H1 (cell line): Measurements from ENCODE around the gene PAPOLA. TPM values are rescaled to one million over a fixed set of nuclear protein-coding genes. Genes with fewer than 3 reads are reported as not detected.

Experiments used
- CTCF ChIA-PET: fragments of 300-600 bp; sonication (Branson Sonifier 250); formaldehyde crosslinking; loops from one replicate; lab custom pipeline; 2021; ENCODE audit not compliant: partially characterized antibody; lab: Charles Lee
- POLR2A ChIA-PET: fragments of 300-600 bp; sonication (Branson Sonifier 250); formaldehyde crosslinking; loops from one replicate; lab custom pipeline; 2021; ENCODE audit warnings: inconsistent platforms; ENCODE audit not compliant: partially characterized antibody; lab: Charles Lee
- DNase-seq, 2 experiments: peaks; one replicate each; pipeline versions ENCODE4 v3.0.0 to v3.0.0-alpha.2; 2010 to 2022; ENCODE audit warnings: low spot score in 2 of 2, low read depth in 1 of 2, mixed read lengths in 1 of 2
- FAIRE-seq: peaks from 2 replicates; lab custom pipeline; 2011; peaks lifted over from hg19 to GRCh38; lab: Jason Lieb, UNC
- H2AFZ ChIP-seq: 2 replicates; pipeline ENCODE4 v1.8.1; 2012; ENCODE audit warnings: low read length, inconsistent platforms
- H2AK5ac ChIP-seq: 2 replicates; pipeline ENCODE4 v1.6.1; 2013; ENCODE audit warnings: low read depth, low read length
- H2BK120ac ChIP-seq: replicated peaks from 2 replicates; pipeline ENCODE3; 2013; ENCODE audit warnings: low read depth, low read length, inconsistent platforms
- H2BK12ac ChIP-seq: 2 replicates; pipeline ENCODE4 v1.6.1; 2013; ENCODE audit warnings: low read depth, low read length
- H2BK15ac ChIP-seq: 2 replicates; pipeline ENCODE4 v1.6.1; 2013; ENCODE audit warnings: low read length
- H2BK20ac ChIP-seq: 2 replicates; pipeline ENCODE4 v1.6.1; 2013; ENCODE audit warnings: low read length
- H2BK5ac ChIP-seq: 2 replicates; pipeline ENCODE4 v1.6.1; 2013; ENCODE audit warnings: low read depth, low read length
- H3K14ac ChIP-seq: 2 replicates; pipeline ENCODE4 v1.6.1; 2013; ENCODE audit warnings: inconsistent platforms; ENCODE audit not compliant: insufficient read length
- H3K18ac ChIP-seq: 2 replicates; pipeline ENCODE4 v1.6.1; 2013; ENCODE audit warnings: low read length; ENCODE audit errors: extremely low read depth
- H3K23ac ChIP-seq: 2 replicates; pipeline ENCODE4 v1.6.1; 2013; ENCODE audit warnings: inconsistent platforms; ENCODE audit not compliant: insufficient read length
- H3K23me2 ChIP-seq: 2 replicates; pipeline ENCODE4 v1.6.1; 2013; ENCODE audit warnings: low read depth, low read length
- H3K27ac ChIP-seq: 2 replicates; pipeline ENCODE4 v1.6.1; 2011; ENCODE audit warnings: low read depth, low read length, inconsistent platforms
- H3K27me3 ChIP-seq, 4 experiments: replicated peaks in 1 of 4; 1 replicate in 1 of 4; 2 replicates in 3 of 4; pipeline versions ENCODE4 v1.6.1 to v1.8.1; 2011 to 2013; ENCODE audit warnings: low read length in 3 of 4, mild to moderate bottlenecking in 3 of 4, inconsistent platforms in 2 of 4, mixed read lengths in 2 of 4, moderate library complexity in 1 of 4; ENCODE audit not compliant: control insufficient read depth in 3 of 4, insufficient read depth in 3 of 4; ENCODE audit errors: extremely low read depth in 1 of 4
- H3K36me3 ChIP-seq, 4 experiments: 2 replicates each; pipeline versions ENCODE4 v1.6.1 to v1.8.1; 2011 to 2013; ENCODE audit warnings: mild to moderate bottlenecking in 4 of 4, low read length in 3 of 4, moderate library complexity in 2 of 4, control low read depth in 1 of 4, inconsistent platforms in 1 of 4; ENCODE audit not compliant: insufficient read depth in 4 of 4, control insufficient read depth in 2 of 4
- H3K4ac ChIP-seq: replicated peaks from 2 replicates; pipeline ENCODE3; 2013; ENCODE audit warnings: low read length, low read depth, mixed read lengths, inconsistent platforms; ENCODE audit not compliant: insufficient read length
- H3K4me1 ChIP-seq, 4 experiments: replicated peaks in 1 of 4; 1 replicate in 1 of 4; 2 replicates in 3 of 4; pipeline versions ENCODE4 v1.6.1 to v1.8.1; 2011 to 2013; ENCODE audit warnings: low read length in 3 of 4, inconsistent platforms in 2 of 4, mixed read lengths in 1 of 4; ENCODE audit not compliant: insufficient read depth in 4 of 4, control insufficient read depth in 3 of 4
- H3K4me2 ChIP-seq, 2 experiments: 2 replicates each; pipeline versions ENCODE4 v1.6.1 to v1.8.1; 2011 to 2013; ENCODE audit warnings: low read depth in 2 of 2, low read length in 2 of 2, control low read depth in 1 of 2, inconsistent platforms in 1 of 2, mild to moderate bottlenecking in 1 of 2; ENCODE audit not compliant: insufficient read depth in 1 of 2
- H3K4me3 ChIP-seq, 4 experiments: fragments of 200-600, 300-600 bp in 1 of 4; sonication (generic), shearing (Covaris generic), sonication (Bioruptor Twin) in 1 of 4; 2 replicates each; pipeline versions ENCODE4 v1.5.1 to v1.8.1; 2011 to 2016; ENCODE audit warnings: low read length in 4 of 4, low read depth in 3 of 4, control low read depth in 2 of 4, inconsistent platforms in 2 of 4, mild to moderate bottlenecking in 2 of 4, mixed read lengths in 1 of 4, moderate library complexity in 1 of 4; ENCODE audit not compliant: insufficient read depth in 2 of 4; ENCODE audit errors: extremely low read depth in 1 of 4
- H3K56ac ChIP-seq: replicated peaks from 2 replicates; pipeline ENCODE3; 2013; ENCODE audit warnings: low read depth, mild to moderate bottlenecking, mixed read lengths, low read length, inconsistent platforms; ENCODE audit not compliant: insufficient read length
- H3K79me1 ChIP-seq: 2 replicates; pipeline ENCODE4 v1.6.1; 2013; ENCODE audit warnings: low read depth, low read length, control low read depth
- H3K79me2 ChIP-seq, 2 experiments: 2 replicates each; pipeline versions ENCODE4 v1.6.1 to v1.8.1; 2012 to 2013; ENCODE audit warnings: low read length in 2 of 2, mild to moderate bottlenecking in 2 of 2, inconsistent platforms in 1 of 2; ENCODE audit not compliant: insufficient read depth in 2 of 2, control insufficient read depth in 1 of 2
- H3K9ac ChIP-seq, 4 experiments: replicated peaks in 1 of 4; 1 replicate in 1 of 4; 2 replicates in 3 of 4; pipeline versions ENCODE4 v1.6.1 to v1.8.1; 2011 to 2013; ENCODE audit warnings: low read depth in 3 of 4, low read length in 3 of 4, control low read depth in 2 of 4, mild to moderate bottlenecking in 2 of 4, moderate library complexity in 2 of 4, inconsistent platforms in 1 of 4; ENCODE audit errors: extremely low read depth in 1 of 4
- H3K9me3 ChIP-seq, 2 experiments: 2 replicates each; pipeline versions ENCODE4 v1.6.1 to v1.8.1; 2012 to 2013; ENCODE audit warnings: mild to moderate bottlenecking in 2 of 2, moderate library complexity in 2 of 2, control low read depth in 1 of 2, inconsistent platforms in 1 of 2, low read depth in 1 of 2, low read length in 1 of 2, mixed read lengths in 1 of 2; ENCODE audit not compliant: insufficient read depth in 2 of 2
- H4K20me1 ChIP-seq, 2 experiments: replicated peaks in 1 of 2; 2 replicates each; pipeline versions ENCODE3 to v1.8.1; 2011 to 2013; ENCODE audit warnings: inconsistent platforms in 2 of 2, low read length in 2 of 2, mild to moderate bottlenecking in 1 of 2; ENCODE audit not compliant: insufficient read depth in 2 of 2, control insufficient read depth in 1 of 2
- H4K5ac ChIP-seq: 2 replicates; pipeline ENCODE4 v1.6.1; 2013; ENCODE audit warnings: low read length, low read depth, mixed read lengths, inconsistent platforms; ENCODE audit not compliant: insufficient read length
- H4K8ac ChIP-seq: 2 replicates; pipeline ENCODE4 v1.8.0; 2013; ENCODE audit warnings: mild to moderate bottlenecking, moderate library complexity, low read length, inconsistent platforms; ENCODE audit not compliant: insufficient read depth; ENCODE audit errors: extremely low read depth
- H4K91ac ChIP-seq: replicated peaks from 2 replicates; pipeline ENCODE3; 2013; ENCODE audit warnings: low read length, mixed read lengths, inconsistent platforms; ENCODE audit not compliant: insufficient read length
- CTCF ChIP-seq, 3 experiments: IDR thresholded peaks; 1 replicate in 2 of 3; 2 replicates in 1 of 3; pipeline versions ENCODE4 v1.5.1 to v1.6.1; 2011; ENCODE audit warnings: low read length in 3 of 3, mild to moderate bottlenecking in 3 of 3, inconsistent platforms in 2 of 3, low read depth in 1 of 3, moderate library complexity in 1 of 3; ENCODE audit not compliant: insufficient read depth in 1 of 3; ENCODE audit errors: control extremely low read depth in 1 of 3
- EP300 ChIP-seq, 2 experiments: IDR thresholded peaks; 1 replicate in 1 of 2; 2 replicates in 1 of 2; pipeline ENCODE4 v1.6.1; 2011 to 2012; ENCODE audit warnings: low read depth in 2 of 2, low read length in 2 of 2, mild to moderate bottlenecking in 2 of 2, borderline replicate concordance in 1 of 2, inconsistent platforms in 1 of 2, moderate library complexity in 1 of 2
- NRF1 ChIP-seq: IDR thresholded peaks from 2 replicates; pipeline ENCODE4 v1.6.1; 2011; ENCODE audit warnings: mild to moderate bottlenecking, low read depth, low read length, improper control_type of control experiment
- TAF7 ChIP-seq: optimal IDR thresholded peaks from 2 replicates; pipeline ENCODE3; 2011; ENCODE audit warnings: low read depth, mild to moderate bottlenecking, inconsistent platforms, low read length, moderate library complexity, borderline replicate concordance
- WGBS, 2 experiments: shearing (Covaris generic) in 1 of 2; methylation state at CpG; one replicate each; pipeline versions ENCODE4 v1.1.6 to v1.1.7; 2013 to 2015; ENCODE audit warnings: low lambda C conversion rate in 2 of 2, mixed read lengths in 2 of 2, inconsistent platforms in 1 of 2, low coverage in 1 of 2, missing lambda C conversion rate in 1 of 2; ENCODE audit not compliant: insufficient replicate concordance in 2 of 2, insufficient coverage in 1 of 2, insufficient read length in 1 of 2; ENCODE audit errors: extremely low coverage in 1 of 2, missing lambda C conversion rate in 1 of 2; 5-methylcytosine and 5-hydroxymethylcytosine counted together
- polyA plus RNA-seq, 7 experiments: library from polyadenylated mRNA; depleted of rRNA in 3 of 7; stranded (reverse) in 5 of 7; unstranded in 2 of 7; fragments of >200 nt in 5 of 7; fragments of 200-250 nt in 2 of 7; gene quantifications; 1 replicate in 5 of 7; 2 replicates in 1 of 7; 4 replicates in 1 of 7; pipeline versions ENCODE4 v1.2.1 to v1.2.3, GENCODE V29; 2011 to 2013; ENCODE audit warnings: missing spikeins in 2 of 7, mixed read lengths in 2 of 7
- total RNA-seq: library from RNA; stranded (reverse); fragmentation: NEBNext Ultra II Directional; extraction: Animal tissue kit (Norgen Biotek cat#: 25700); gene quantifications from 2 replicates; pipeline ENCODE4 v1.2.1, GENCODE V29; 2021

Gene PAPOLA
- total and polyA plus RNA-seq, 2 of the 8 experiments (the other 6 are each of a cell fraction or from before 2014, with no cell fraction given): 163 to 239 TPM

DNA sequence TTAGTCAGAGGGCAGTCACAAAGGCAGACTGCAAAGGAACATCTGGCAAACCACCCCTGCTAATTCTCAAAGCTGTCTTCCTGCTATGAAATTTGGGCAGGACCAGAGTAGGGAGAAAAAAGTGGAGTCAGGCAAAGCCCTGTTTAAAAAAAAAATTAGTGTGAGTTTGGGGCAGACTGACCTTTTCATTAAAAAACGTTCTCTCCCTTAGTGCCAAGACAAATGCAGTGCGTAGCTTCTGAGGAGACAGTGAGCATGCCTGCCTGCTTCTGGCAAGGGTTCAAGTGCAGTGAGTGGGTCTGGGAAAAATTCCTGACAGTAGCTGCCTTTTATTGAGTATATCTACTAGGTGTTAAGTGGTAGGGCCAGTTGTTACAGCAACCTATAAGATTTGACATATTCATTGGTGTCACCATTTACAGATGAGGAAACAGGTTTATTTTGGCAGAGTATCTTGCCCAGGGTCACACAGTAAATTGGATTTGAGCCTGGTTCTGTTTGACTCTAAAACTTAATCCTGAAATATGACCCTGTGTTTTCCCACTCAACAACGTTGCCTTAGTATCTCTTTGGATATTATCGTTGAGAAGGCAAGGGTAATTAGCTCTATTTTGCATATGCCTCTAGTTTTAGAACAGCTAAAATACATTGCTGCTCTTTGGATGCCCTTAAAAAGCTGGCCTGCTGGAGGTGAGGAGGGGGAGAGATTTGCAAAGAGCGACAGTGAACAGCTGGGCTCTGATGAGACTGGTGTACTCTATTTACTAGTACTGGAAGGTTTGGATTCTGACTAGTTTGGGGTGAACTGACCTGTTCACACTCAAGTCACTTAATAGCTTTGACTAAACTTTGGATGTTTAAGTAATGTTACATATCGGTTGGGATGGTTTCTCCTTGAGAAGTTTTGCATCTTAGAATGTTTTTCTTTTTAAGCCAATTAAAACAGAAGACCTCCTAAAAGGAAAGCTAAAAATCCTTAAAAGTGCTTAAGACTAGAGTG lies 72.8 kb downstream of the PAPOLA start:
- Histone ChIP-seq H2BK12ac (no peak overlapping the region; the same call in 1 of the 2 replicates), H3K79me1 (no peaks in the 10 kb centered on the region; the same call in 1 of the 2 replicates), H2BK15ac (no peak overlapping the region), H3K9ac (no peak overlapping the region), H2BK5ac (no peak overlapping the region), H3K79me2 (no peaks in the 10 kb centered on the region), H4K5ac (no peak overlapping the region), H3K14ac (no peak overlapping the region), H3K36me3 (peaks cover 0 to 4% (median 0%) of the 10 kb centered on the region in 4 experiments; a peak in 1 of 8 replicates), H3K27ac (no peak overlapping the region), H3K56ac (no peak overlapping the region), H3K23ac (no peak overlapping the region), H4K8ac (no peak overlapping the region), H3K4ac (no peak overlapping the region), H2BK120ac (no peak overlapping the region), H3K4me1 (peaks cover 5 to 14% (median 10%) of the 10 kb centered on the region in 4 experiments; a peak in 5 of 7 replicates), H4K91ac (no peak overlapping the region), H3K18ac (no peak overlapping the region), H3K9me3 (no peaks in the 10 kb centered on the region), H4K20me1 (no peaks in the 10 kb centered on the region), H3K4me2 (no peak overlapping the region), H2AFZ (no peak overlapping the region), H3K27me3 (no peaks in the 10 kb centered on the region), H2AK5ac (no peak overlapping the region), H2BK20ac (no peak overlapping the region), H3K4me3 (no peak overlapping the region), H3K23me2 (no peaks in the 10 kb centered on the region)
- CTCF ChIA-PET: interaction anchor here (0.5 to 2.0 kb wide), 5 partner anchors 9 to 1007 kb away, joined by 3 to 10 read pairs (median 4); no protein-coding TSS in a partner anchor
- POLR2A ChIA-PET: interaction anchor here (1.9 kb wide), 1 partner anchor 11 kb away, joined by 6 read pairs; no protein-coding TSS in a partner anchor
- TF ChIP-seq TAF7 (no peak), CTCF (IDR thresholded peaks at IDR 0.05; ENCODE audit: control extremely low read depth in 1 of 3, insufficient read depth in 1 of 3, low read depth in 1 of 3, low read length in 3 of 3) (no peak), EP300 (IDR thresholded peaks at IDR 0.05; ENCODE audit: borderline replicate concordance in 1 of 2, low read depth in 2 of 2, low read length in 2 of 2) (no peak), NRF1 (no peak)
- FAIRE-seq: no peak
- 90% methylated on average over 6 of the region's 6 CpGs; no CpG with 5 or more reads in 1 of the 2 experiments for WGBS, 2 experiments
- DNase-seq: no peak
